DMS153 treated with DMSO at 0.1 percent for 48 hours (cell line): Measurements from ENCODE around the gene TMEM39A.

Experiments
- DNase-seq: peaks from one replicate; lab custom pipeline; 2025; ENCODE audit not compliant: unreplicated experiment; lab: John Stamatoyannopoulos, UW

Gene TMEM39A

GRCh38 chr3:119456469-119456868, 6.9 kb downstream of the TMEM39A start:
- DNase-seq, result no peak

- DNase-seq, result no peak
Observed at GRCh38 chr3:119453822-119454221, 9.6 kb downstream of the TMEM39A start.

GRCh38 chr3:119444590-119444989, 18.8 kb downstream of the TMEM39A start:
- DNase-seq, result no peak

DNA sequence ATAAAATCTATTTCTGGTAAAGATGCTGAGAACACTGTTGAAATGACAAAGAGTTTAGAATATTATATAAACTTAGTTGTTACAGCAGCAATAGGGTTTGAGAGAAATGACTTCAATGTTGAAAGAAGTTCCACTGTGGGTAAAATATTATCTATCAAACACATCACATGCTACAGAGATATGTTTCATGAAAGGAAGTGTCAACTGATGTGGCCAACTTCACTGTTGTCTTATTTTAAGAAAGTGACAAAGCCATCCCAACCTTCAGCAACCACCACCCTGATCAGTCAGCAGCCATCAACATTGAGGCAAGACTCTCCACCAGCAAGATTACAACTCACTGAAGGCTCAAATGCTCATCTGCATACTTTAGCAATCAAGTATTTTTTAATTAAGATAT, 20.2 kb downstream of the TMEM39A start:
- DNase-seq, result no peak

DNA sequence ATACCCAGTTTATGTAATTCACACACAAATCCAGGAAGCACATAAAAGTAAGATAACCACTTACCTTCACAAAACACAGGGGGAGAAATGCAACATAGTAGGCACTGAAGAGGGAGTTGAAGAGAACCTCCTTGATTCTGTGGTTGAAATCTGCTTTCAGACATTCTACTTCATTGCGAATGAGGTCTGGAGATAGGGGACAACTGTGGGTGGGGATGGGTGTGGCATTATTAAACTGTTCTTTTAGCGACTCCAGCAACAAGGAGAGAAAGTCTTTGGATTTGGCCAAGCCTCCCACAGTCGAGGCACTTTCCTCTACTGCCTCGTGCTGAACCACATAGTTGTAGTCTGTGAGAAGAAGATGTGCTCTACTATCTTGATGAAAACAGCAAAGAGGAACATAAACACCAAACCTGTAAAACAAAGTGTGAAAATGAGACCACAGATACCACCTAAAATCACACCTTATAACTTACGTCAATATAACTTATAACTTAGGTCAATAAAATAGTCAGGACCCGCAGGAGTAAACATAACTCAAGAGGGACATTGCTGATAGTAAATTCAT, 25.6 kb downstream of the TMEM39A start:
- no peak for DNase-seq

- no peak for DNase-seq
Observed at GRCh38 chr3:119436977-119437376, 26.4 kb downstream of the TMEM39A start.

GRCh38 chr3:119434703-119435102, 28.7 kb downstream of the TMEM39A start:
- DNase-seq, result no peak

GRCh38 chr3:119433613-119434325, 29.6 kb downstream of the TMEM39A start:
- no peak for DNase-seq

- DNase-seq, result no peak
Observed at GRCh38 chr3:119428538-119428937, 34.9 kb downstream of the TMEM39A start.

GRCh38 chr3:119427669-119428068, 35.7 kb downstream of the TMEM39A start:
- no peak for DNase-seq

DNA sequence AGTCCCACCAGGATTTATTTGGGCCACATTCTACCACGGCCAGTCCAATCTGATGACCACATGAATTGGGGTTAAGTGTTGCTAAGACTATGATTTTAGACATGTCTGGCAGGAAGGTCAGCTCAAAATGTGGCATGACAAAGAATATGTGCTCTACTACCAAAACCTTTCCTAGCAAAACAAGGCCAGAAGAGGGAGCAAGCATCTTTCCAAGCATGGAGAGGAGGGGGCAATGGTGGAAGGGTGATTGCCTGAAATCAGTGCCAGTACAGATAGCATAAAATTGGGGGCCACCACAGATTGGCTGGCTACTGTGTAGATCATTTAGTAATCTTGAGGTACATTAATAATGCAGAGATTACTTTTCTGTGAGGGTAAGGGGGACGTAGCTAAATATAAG, 43.2 kb downstream of the TMEM39A start:
- DNase-seq, result no peak

DNA sequence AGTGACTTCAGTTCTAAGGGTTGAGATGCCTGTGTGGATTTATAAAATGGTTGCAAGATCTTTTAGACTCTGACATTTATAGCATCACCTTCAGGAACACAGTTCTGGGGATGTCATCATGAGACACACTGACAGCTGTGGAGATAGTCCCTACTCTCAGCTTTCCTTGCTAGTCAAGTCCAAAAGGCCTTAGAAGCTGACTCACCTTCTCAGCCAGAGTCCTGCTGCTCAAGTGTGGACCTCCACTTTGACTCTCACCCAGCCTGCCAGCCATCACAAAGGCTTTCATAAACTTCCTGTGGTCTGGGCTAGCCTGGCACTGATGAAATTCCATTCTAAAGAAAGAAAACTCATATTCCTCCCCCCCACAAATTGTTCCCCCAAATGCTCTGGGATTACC, 44.8 kb downstream of the TMEM39A start:
- DNase-seq, result no peak

DNA sequence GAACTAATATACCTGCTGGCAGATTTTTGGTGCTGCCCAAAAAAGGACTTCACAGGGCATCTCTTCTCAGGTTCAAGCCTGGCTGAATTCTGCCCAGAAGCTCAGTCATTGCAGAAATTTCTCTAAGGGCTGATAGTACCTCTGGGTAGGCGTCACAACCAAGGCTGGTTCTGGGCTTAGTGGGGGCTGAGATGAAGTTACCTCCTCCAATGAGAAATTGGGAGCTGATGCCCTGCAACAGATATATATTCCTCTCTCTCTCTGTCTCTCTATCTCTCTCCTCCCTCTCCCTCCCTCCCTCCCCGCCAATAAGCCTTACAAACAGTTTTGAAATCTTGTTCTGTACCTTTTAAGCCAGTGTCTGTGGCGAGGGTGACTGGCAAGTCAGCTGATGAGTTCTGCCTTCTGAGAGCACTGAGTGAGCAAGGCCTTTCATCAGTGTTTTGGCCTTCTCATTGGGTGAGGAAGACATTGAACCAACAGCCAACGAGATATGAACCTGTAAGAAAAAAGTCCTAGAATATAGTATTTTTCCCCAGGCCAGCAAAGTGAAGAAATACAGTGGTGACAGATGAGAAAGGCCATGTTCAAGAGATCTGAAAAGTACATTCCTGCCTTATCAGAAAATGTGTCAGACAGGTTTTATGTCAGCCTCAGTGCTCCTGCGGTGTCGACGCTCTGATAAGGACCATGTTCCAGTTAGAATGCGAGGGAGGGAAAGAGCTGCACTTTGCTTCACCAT, 45.5 kb downstream of the TMEM39A start:
- no peak for DNase-seq

DNA sequence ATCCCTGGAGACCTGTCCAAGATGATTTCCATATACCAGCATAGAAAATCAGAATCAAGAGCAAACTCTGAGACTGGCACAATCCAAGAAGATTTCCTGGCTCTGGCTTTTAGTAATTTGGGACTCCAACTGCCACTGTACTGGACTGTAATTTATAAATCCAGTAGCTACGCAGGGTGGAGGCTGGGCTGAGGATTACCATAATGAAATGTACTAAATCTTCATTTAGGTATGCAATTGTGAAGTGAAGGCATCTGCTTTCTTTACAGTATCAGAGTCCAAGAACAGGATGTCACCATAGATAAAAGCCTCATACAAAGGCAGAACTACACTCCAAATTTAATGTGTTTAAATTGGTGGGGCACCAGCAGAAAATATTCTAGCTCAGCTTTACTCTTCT, 46.5 kb downstream of the TMEM39A start:
- no peak for DNase-seq

DNA sequence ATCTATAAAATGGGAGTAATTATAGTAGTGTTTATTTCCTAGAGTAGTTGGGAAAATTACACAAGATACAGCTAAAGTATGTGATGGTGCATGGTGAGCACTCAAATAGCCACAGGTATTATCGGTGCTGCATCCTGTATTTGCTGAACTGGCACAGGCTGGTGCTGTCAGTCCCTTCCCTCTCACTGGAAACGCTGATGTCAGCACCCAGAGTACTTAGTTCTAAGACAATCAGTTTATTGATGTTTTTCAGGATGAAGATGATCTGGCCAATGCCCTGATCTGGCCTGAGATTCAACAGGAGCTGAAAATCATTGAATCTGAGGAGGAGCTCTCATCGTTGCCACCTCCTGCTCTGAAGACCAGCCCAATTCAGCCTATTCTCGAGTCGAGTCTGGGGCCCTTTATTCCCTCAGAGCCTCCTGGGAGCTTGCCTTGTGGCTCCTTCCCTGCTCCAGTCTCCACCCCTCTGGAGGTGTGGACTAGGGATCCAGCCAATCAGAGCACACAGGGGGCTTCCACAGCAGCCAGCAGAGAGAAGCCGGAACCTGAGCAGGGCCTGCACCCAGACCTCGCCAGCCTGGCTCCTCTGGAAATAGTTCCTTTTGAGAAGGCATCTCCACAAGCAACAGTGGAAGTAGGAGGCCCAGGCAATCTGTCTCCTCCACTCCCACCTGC, 49.7 kb downstream of the TMEM39A start:
- no peak for DNase-seq

- DNase-seq, result no peak
Observed at GRCh38 chr3:119409844-119410243, 53.6 kb downstream of the TMEM39A start.

DNA sequence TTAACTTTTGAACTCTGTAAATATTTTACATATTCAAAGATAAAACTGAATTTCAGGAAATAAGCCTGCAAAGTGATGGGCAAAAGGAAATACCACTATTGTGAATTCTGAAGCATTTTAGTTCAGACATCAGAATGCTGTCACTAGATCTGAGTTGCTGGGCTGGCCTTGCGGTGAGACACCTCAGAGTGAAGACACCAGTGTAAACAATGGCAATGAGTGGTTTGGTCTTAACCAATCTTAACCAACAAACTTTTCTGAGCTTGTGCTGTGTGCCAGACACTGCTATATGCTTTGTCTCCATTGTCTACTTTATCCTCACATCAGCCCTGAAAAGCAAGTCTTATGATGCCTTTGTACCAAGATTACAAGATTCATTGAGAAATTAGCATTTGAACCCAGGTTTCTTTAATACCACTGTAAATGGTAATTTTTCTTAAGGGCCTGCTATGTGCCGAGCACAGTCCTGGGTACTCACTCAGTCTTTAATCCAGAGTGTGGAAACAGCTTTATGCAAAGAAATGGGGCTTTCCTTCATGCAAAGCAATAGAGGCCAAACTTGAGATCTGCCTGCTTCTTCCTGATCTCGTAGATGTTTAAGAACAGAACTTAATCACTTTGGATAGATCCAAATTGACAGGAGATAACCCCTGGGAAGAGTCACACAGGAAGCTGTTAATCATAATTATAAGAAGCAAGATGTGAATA, 55.0 kb downstream of the TMEM39A start:
- no peak for DNase-seq

GRCh38 chr3:119405315-119405714, 58.1 kb downstream of the TMEM39A start:
- DNase-seq, result no peak

GRCh38 chr3:119403201-119403600, 60.2 kb downstream of the TMEM39A start:
- DNase-seq, result no peak

DNA sequence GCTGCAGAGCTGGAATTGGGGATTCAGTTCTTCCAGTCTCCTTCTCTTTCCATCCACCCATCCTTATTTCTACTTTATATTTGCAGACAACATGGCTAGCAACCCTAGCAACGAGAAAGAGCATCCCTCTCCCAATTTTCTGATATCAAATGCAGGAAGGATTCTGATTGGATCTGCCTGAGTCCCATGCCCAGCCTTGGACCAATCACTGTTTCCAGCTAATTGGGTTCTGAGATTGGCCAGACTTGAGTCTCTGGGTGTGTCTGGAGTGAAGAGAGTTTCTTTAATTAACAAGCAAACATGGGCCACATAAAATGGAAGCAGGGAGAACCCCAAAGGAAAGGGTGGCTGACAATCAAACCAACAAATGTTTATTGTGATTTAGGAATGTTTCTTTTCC, 60.6 kb downstream of the TMEM39A start:
- DNase-seq, result no peak
